Esophagus muscularis mucosa (tissue), 4 donors: ENCODE results near the gene SEC16B. TPM values are rescaled to one million over a fixed set of nuclear protein-coding genes. Genes with fewer than 3 reads are reported as not detected.

Experiments
- DNase-seq: peaks from one replicate; pipeline ENCODE4 v3.0.0-alpha.2; 2017; ENCODE audit errors: extremely low spot score
- H3K27ac ChIP-seq, 4 donors: fragments of 200-600 bp; sonication (generic); replicated peaks in 1 of 4; 1 replicate in 3 of 4; 2 replicates in 1 of 4; pipeline ENCODE4 v1.5.1; 2016 to 2019; ENCODE audit warnings: mild to moderate bottlenecking in 1 of 4
- H3K27me3 ChIP-seq, 4 donors: fragments of 200-600 bp; sonication (generic); one replicate each; pipeline versions ENCODE4 v1.5.1 to v1.6.0; 2016 to 2019
- H3K36me3 ChIP-seq, 4 donors: fragments of 200-600 bp; sonication (generic); one replicate each; pipeline ENCODE4 v1.5.1; 2016 to 2019
- H3K4me1 ChIP-seq, 4 donors: fragments of 200-600 bp; sonication (generic); one replicate each; pipeline ENCODE4 v1.5.1; 2016 to 2019
- H3K4me3 ChIP-seq, 4 donors: fragments of 200-600 bp; sonication (generic); 1 replicate in 2 of 4; 2 replicates in 2 of 4; pipeline ENCODE4 v1.5.1; 2016 to 2019; ENCODE audit warnings: mild to moderate bottlenecking in 4 of 4, moderate library complexity in 1 of 4
- H3K9me3 ChIP-seq, 4 donors: fragments of 200-600 bp; sonication (generic); 1 replicate in 3 of 4; 2 replicates in 1 of 4; pipeline ENCODE4 v1.5.1; 2016 to 2019
- CTCF ChIP-seq, 3 experiments: fragments of 200-600 bp in 2 of 3; fragments of 450-650 bp in 1 of 3; sonication (generic) in 2 of 3; IDR thresholded peaks; one replicate each; pipeline ENCODE4 v1.5.1; 2017 to 2019; ENCODE audit warnings: antibody characterized with exemption in 3 of 3, mild to moderate bottlenecking in 2 of 3, moderate library complexity in 1 of 3
- EP300 ChIP-seq: sonication (generic); formaldehyde crosslinking; IDR thresholded peaks from one replicate; pipeline ENCODE4 v1.6.1; 2017; ENCODE audit warnings: antibody characterized with exemption
- POLR2A ChIP-seq: fragments of 450-650 bp; IDR thresholded peaks from one replicate; pipeline ENCODE4 v1.6.1; 2017; ENCODE audit warnings: antibody characterized with exemption, moderate library complexity, mild to moderate bottlenecking, low read depth
- POLR2AphosphoS5 ChIP-seq, 2 donors: sonication (generic); formaldehyde crosslinking; IDR thresholded peaks; one replicate each; pipeline ENCODE4 v1.6.1; 2017; ENCODE audit warnings: antibody characterized with exemption in 2 of 2
- WGBS: methylation state at CpG from one replicate; pipeline ENCODE4 v1.1.5; 2018; 5-methylcytosine and 5-hydroxymethylcytosine counted together
- intact Hi-C: fragments of 100-400 bp; cut with DNase I; formaldehyde crosslinking; loops from one replicate; pipeline ENCODE4 v1.15.1; 2023
- total RNA-seq, 4 donors: library from RNA; depleted of rRNA; stranded (reverse); fragments of >200 nt; gene quantifications; one replicate each; pipeline versions ENCODE4 v1.1.0 to v1.2.1, GENCODE V29; 2016

The SEC16B gene
- 1 to 10 TPM in 3 of 4 donors, under 1 TPM in 1; 0.83 to 2.6 (median 1.8) TPM for total RNA-seq

- Histone ChIP-seq H3K4me3 (no peak within 1 kb of the TSS), H3K27me3 (no peaks in the 10 kb centered on the region), H3K36me3 (peaks cover 4 to 49% (median 20%) of the 10 kb centered on the region in 4 donors), H3K27ac (no peak within 1 kb of the TSS), H3K4me1 (no peaks in the 10 kb centered on the region), H3K9me3 (no peaks in the 10 kb centered on the region)
- TF ChIP-seq POLR2A (no peak), EP300 (no peak), CTCF (IDR thresholded peaks at IDR 0.05) (no peak), POLR2AphosphoS5 (IDR thresholded peaks at IDR 0.05) (no peak)
- intact Hi-C loops, result no loop called here
- WGBS, result 89% methylated on average over 10 of the region's 12 CpGs
- DNase-seq, result no peak
Measured at GRCh38 chr1:177969825-177970371, at the start of gene SEC16B. SEC16B (minus strand) TSS chr1:177970058; CDS start chr1:177967981, 2,077 bp downstream.

- DNase-seq, result no peak
- Histone ChIP-seq H3K27me3 (no peaks in the 10 kb centered on the region), H3K27ac (no peak overlapping the region), H3K36me3 (peaks cover 12 to 68% (median 42%) of the 10 kb centered on the region in 4 donors), H3K4me1 (no peaks in the 10 kb centered on the region), H3K4me3 (no peak overlapping the region), H3K9me3 (peaks cover 0 to 7% (median 5%) of the 10 kb centered on the region in 4 donors)
- intact Hi-C loops, result no loop called here
- WGBS, result 94% methylated on average over 2 of the region's 2 CpGs
- TF ChIP-seq POLR2AphosphoS5 (IDR thresholded peaks at IDR 0.05) (no peak), EP300 (no peak), POLR2A (no peak), CTCF (IDR thresholded peaks at IDR 0.05) (no peak)
Measured at GRCh38 chr1:178019622-178020021, 49.8 kb upstream of the SEC16B start.

GRCh38 chr1:178019208-178019607 lies 49.4 kb upstream of the SEC16B start:
- Histone ChIP-seq H3K27ac (no peak overlapping the region), H3K4me3 (no peak overlapping the region), H3K36me3 (peaks cover 12 to 64% (median 39%) of the 10 kb centered on the region in 4 donors), H3K9me3 (peaks cover 0 to 7% (median 5%) of the 10 kb centered on the region in 4 donors), H3K4me1 (no peaks in the 10 kb centered on the region), H3K27me3 (no peaks in the 10 kb centered on the region)
- 86% methylated on average over 1 of the region's 1 CpG for WGBS
- intact Hi-C loops, result no loop called here
- DNase-seq, result no peak
- TF ChIP-seq EP300 (no peak), POLR2AphosphoS5 (IDR thresholded peaks at IDR 0.05) (no peak), CTCF (IDR thresholded peaks at IDR 0.05) (no peak), POLR2A (no peak)

- DNase-seq, result no peak
- no peaks in the 10 kb centered on the region for H3K27me3 ChIP-seq
- 99% methylated on average over 2 of the region's 2 CpGs for WGBS
- H3K4me3 ChIP-seq, result no peak overlapping the region
- TF ChIP-seq EP300 (no peak), POLR2AphosphoS5 (IDR thresholded peaks at IDR 0.05) (no peak), CTCF (IDR thresholded peaks at IDR 0.05) (no peak), POLR2A (no peak)
- H3K9me3 ChIP-seq, result peaks cover 0 to 7% (median 5%) of the 10 kb centered on the region in 4 donors
- intact Hi-C loops, result no loop called here
- H3K27ac ChIP-seq, result no peak overlapping the region
- H3K36me3 ChIP-seq, result peaks cover 8 to 63% (median 33%) of the 10 kb centered on the region in 4 donors
- H3K4me1 ChIP-seq, result no peaks in the 10 kb centered on the region
Measured at GRCh38 chr1:178017517-178017916, 47.7 kb upstream of the SEC16B start.
